GM21723 (cell line): ENCODE data around the gene FOXL3.
"Not testable (repeated sequence)": the region's sequence is repeated elsewhere in the genome, so short reads cannot be mapped to it uniquely, and the experiment has no call there.

ENCODE experiments used
- ATAC-seq: cut with Tn5 transposase; IDR thresholded peaks from one replicate; pipeline ENCODE4 v1.9.1; 2021; ENCODE audit warnings: mild to moderate bottlenecking, moderate library complexity; ENCODE audit not compliant: unreplicated experiment

FOXL3 gene

DNA sequence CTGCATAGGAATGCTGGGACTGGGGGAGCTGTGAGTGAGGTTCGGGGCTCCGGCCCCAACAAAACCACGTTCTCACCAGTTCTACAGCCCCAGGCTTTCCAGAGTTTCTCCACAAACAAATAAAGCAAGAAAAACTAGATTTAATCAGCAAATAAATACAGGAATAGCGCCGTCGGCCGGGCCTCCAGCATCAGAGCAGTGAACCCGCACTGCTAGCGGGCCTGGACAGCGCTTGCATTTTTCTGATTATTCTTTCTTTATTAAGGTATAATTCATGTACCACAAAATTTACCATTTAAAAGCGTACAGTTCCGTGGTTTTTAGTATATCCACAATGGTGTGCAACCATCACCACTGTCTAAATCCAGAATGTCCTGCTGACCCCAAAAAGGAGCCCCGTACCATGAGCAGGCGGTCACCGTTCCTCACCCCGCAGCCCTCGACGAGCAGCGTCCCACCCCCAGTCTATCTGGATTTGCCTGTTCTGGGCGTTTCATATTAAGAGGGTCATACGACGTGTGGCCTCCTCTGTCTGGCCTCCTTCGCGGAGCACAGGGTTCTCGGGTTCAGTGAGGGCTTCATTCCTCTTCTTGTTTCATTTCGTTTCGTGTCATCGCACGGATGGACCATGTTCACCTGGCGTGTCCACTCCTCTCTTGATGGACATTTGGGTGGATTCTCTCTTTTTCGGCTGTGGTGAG lies 35.5 kb upstream of the FOXL3 start:
- ATAC-seq, result no peak

DNA sequence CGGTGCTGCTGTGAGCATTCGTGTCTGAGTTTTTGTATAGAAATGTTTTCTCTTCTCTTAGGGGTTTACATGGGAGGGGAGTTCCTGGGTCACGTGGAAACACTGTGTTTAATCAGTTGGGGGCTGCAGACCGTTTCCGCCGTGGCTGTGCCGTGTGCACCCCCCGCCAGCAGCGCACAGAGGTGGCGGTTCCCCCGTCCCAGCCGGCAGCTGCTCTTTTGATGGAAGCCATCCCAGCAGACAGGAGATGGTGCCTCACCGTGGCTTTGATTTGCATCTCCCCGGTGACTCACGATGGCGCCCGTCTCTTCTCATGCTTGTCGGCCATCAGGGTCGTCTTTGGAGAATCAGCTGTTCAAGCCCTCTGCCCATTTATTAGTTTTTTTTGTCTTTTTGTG lies 34.9 kb upstream of the FOXL3 start:
- ATAC-seq, result no peak

DNA sequence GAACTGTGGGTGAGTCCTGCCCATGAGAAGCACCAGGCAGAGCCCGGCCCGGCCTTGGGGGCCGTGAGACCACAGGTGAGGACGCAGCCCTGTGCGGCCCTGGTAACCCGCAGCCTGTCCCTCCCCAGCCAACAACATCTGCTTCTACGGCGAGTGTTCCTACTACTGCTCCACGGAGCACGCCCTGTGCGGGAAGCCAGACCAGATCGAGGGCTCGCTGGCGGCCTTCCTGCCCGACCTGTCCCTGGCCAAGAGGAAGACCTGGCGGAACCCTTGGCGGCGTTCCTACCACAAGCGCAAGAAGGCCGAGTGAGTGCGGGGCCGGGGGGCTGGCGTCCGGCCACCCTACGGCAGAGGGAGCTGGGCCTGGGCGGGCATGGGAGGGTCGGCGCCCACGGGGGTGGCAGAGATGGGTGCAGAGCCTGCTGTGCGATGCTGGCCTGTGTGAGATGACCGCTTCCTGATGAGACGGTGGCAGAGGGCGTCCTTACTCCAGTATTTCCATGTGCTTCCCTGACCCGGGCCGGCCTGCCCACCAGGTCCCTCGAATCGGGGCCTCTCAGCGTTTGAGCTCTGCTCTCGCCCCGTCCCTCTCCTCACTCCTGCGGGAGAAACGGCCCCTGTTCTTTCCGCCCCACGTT lies 34.1 kb upstream of the FOXL3 start:
- ATAC-seq, result no peak

DNA sequence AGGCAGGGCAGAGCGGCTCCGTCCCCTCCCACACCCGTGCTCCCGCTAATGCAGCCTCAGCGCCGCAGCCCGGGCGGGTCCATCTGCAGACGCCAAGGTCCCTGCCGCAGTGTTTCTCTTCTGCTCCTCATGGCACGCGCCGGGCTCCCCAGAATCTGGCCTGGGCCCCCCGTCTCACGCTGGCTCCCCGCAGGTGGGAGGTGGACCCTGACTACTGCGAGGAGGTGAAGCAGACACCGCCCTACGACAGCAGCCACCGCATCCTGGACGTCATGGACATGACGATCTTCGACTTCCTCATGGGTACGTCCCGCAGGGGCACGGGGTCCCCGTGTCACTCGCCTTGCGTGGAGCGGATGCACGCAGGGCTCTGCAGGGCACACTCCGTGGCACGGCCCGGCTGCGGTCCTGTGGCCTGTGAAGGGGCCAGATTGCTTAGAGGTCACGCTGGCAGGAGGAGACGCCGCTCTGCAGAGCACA lies 33.5 kb upstream of the FOXL3 start:
- ATAC-seq, result no peak

DNA sequence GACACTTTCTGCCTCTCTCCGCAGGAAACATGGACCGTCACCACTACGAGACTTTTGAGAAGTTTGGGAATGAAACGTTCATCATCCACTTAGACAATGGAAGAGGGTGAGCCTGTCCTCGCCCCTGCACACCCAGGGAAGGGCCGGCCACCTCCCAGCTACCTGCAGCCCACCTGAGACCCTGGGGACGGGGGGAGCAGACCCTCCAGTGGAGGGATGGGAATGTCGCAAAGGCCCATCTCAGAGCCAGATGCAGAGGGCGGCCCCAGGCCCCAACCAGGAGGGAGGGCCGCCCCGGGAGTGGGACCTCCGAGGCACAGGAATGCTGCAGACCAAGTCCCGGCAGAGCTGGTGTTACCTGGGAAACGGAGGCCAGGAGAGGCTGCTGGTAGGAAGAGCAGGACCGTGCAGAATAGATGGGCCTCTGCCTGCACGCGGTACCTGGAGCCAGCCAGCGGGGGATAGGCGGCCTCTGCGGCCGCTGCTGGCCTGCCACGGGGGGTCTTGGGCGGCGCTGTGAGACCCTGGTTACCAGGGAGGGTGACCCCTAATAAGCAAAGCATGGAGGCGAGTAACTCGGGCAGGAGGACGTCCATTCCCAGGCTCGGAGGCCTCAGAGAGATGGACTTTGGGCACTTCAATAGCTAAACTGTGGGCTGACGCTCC lies 32.9 kb upstream of the FOXL3 start:
- no peak for ATAC-seq

DNA sequence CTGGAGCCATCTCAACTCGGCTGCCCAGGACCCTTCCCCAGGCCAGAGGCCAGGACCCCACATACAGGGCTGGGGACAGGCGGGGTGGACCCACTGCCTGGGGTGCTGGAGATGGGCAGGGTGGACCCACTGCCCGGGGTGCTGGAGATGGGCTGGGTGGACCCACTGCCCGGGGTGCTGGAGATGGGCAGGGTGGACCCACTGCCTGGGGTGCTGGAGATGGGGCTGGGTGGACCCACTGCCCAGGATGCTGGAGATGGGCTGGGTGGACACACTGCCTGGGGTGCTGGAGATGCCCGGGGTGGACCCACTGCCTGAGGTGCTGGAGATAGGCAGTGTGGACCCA lies 32.4 kb upstream of the FOXL3 start:
- ATAC-seq, result no peak

DNA sequence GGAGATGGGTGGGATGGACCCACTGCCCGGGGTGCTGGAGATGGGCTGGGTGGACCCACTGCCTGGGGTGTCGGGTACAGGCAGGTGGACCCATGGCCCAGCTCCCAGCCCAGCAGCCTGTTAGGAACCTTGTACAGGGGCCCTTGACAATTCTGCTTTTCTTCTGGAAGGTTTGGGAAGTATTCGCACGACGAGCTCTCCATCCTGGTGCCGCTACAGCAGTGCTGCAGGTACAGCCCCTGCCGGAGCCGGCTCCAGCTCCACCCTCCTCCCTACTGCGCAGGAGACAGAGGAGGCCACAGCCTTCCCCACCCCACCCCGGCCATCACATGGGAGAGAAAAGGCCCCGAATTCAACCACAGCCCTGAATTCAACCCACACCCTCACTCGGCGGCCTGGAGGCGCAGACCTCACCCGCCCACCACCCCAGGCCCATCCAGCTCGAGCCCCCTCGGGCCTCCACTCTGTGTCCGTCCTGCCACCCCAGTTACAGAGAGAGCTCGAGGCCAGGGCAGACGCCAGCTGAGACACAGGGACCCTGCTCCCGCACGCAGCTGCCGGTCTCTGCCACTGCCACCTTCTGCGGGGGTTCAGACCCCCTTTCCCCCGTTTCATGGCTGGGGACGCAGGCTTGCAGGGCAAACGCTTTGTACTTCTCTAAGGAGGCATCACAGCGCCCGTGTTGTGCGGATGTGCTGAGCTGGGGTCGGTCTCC lies 31.3 kb upstream of the FOXL3 start:
- ATAC-seq, result no peak

DNA sequence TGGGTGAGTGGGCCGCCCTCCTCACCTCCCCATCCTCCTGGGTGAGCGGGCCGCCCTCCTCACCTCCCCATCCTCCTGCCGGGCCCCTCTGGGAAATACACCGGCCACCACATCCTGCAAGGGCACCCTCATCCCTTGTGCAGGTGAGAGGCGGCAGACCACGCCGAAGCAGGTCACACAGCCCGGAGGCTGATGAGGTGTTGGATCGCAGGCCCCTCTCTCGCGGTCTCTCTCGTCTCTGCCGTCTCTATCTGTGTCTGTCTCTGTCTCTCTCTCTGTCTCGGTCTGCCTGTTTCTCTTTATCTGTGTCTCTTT lies 30.8 kb upstream of the FOXL3 start:
- ATAC-seq, result no peak

DNA sequence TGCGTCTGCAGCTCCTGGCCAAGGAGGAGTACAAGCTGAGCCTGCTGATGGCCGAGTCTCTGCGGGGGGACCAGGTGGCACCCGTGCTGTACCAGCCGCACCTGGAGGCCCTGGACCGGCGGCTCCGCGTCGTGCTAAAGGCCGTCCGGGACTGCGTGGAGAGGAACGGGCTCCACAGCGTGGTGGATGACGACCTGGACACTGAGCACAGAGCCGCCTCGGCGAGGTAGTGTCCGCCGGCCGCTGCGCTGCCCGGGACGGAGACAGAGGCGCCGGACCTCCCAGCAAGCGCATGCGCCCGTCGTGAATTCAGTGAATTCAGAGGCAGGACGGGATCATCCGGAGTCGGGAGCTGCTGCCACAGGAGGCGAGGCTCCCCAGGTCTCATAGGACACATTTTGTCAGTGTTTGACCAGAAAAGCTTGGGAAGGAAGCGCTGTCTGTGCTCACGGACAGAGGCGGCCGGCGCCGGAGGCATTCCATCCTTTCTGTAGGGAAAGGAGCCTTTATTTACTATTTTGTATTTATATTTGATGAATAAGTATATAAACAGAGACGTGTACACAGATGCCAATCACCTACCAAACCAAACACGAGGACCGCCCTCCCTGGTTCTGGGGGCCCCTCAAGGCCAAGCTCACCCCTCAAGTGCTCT lies 30.1 kb upstream of the FOXL3 start:
- no peak for ATAC-seq

DNA sequence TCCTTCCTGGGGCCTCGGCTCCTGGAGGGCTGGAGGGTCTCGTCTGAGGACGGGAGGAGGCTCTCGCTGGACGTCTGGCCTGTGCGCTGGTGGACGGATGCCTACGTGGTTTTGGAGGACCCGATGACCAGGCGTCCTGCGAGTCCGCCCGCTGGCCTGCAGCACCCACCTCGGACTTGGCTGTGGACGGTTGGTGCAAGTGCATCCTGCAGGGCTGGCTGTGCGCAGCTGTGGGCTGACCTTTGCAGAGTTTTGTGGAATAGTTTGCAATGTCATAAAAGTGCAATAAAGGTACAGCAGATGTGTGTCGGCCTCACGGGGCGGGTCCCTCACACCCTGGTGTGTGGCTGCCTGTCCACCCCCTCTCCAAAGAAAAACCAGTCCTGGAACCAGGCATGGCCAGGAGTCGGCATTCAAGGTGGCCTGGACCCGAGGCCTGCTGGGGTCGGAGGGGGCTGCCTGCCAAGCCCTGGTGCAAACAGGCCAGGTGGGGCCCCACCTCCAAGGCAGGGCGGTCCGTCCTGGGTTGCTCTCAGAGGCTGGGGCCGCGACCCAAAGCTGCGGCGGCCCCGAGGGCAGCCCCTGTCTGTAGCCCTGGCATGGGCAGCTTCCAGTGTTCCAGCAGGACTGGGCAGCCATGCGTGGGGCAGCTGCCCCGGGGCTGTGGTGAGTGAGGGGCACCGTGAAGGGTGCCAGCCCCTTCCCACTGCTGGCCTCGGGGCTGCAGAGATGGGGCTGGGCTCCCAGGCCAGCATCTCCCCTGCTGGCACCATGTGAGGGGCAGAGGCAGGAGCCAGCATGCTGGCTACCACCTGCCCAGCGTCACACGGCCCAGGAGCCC lies 29.3 kb upstream of the FOXL3 start:
- ATAC-seq, result no peak

DNA sequence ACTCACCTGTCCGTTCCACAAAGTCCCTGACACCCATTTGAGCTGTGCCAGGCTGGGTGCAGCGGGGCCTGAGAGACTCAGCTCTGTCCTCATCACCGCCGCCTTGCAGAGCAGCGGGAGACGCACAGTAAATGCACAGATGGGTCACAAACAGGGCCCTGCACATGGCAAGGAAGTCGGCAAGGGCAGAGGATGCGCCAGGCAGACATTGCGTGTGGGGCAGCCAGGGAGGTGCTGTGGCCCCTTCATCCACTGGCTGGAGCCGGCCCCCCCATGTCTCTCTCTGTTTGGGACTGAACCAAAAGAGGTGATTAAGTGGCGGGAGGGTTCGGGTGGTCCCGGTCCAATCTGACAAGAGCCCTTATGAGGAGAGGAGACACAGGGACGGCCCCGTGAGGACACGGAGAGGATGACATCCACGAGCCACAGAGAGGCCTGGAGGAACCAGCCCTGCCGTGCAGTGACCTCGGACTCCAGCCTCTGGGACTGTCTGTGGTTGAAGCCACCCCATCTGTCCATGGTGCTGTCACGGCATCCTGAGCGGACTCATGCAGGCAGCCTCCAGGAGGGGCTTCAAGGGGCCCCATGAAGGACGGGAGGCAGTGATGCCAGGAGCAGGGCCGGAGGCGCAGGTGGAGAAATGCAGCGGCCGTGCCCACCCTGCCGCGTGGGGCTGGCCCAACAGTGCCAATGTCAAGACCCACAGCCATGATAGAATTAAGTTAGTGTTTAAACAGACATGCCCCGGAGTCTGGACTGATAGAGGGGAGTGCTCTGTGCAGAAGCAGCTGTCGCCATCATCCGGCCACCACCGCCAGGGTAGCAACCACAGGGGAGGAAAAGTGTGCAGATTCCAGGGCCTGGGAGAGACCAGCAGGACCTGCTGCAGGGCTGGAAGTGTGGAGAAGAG lies 28.4 kb upstream of the FOXL3 start:
- ATAC-seq, result no peak

DNA sequence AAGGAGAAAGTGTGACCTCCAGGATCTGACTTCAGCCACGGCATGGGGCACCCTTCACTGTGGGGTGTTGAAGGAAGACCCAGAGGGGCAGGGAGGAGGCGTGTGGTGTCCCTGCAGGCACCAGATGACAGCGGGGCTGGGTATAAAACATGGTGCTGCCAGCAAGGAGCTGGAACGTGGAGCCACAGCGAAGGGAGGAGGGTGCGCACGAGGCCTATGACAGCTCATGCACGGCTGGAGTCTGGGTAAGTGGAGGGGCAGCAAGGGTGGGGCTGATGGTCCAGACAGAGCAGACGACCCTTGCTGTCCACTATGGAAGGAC lies 27.8 kb upstream of the FOXL3 start:
- no peak for ATAC-seq

DNA sequence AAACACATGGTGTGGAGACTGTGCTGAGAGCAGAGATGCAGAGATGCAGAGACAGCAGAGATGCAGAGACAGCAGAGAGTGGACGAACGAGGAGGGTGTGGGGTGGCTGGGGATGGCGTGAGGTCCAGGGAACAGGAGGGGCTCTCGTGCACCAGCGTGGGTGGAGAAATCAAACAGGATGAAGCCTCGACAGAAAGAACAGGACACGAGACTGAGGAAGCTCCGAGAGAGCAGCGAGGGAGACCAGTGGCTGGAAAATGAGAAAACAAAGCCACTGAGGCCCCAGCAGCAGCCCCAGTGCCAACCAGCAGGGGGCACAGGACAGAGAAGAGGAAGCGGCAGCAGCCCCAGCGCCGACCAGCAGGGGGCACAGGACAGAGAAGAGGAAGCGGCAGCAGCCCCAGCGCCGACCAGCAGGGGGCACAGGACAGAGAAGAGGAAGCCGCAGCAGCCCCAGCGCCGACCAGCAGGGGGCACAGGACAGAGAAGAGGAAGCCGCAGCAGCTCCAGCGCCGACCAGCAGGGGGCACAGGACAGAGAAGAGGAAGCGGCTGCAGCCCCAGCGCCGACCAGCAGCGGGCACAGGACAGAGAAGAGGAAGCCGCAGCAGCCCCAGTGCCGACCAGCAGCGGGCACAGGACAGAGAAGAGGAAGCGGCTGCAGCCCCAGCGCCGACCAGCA lies 27.2 kb upstream of the FOXL3 start:
- ATAC-seq, result not testable (repeated sequence)

DNA sequence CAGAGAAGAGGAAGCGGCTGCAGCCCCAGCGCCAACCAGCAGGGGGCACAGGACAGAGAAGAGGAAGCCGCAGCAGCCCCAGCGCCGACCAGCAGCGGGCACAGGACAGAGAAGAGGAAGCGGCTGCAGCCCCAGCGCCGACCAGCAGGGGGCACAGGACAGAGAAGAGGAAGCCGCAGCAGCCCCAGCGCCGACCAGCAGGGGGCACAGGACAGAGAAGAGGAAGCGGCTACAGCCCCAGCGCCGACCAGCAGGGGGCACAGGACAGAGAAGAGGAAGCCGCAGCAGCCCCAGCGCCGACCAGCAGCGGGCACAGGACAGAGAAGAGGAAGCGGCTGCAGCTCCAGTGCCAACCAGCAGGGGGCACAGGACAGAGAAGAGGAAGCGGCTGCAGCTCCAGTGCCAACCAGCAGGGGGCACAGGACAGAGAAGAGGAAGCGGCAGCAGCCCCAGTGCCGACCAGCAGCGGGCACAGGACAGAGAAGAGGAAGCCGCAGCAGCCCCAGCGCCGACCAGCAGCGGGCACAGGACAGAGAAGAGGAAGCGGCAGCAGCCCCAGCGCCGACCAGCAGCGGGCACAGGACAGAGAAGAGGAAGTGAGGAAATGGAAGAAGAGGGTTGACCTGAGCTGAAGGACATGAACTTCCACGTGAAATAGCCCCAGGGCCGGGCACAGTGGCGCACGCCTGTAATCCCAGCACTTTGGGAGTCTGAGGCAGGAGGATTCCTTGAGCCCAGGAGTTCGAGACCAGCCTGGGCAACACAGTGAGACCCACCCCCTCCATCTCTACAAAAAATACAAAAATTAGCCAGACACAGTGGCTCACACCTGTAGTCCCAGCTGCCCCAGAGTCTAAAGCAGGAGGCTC lies 26.3 kb upstream of the FOXL3 start:
- ATAC-seq, result not testable (repeated sequence)

DNA sequence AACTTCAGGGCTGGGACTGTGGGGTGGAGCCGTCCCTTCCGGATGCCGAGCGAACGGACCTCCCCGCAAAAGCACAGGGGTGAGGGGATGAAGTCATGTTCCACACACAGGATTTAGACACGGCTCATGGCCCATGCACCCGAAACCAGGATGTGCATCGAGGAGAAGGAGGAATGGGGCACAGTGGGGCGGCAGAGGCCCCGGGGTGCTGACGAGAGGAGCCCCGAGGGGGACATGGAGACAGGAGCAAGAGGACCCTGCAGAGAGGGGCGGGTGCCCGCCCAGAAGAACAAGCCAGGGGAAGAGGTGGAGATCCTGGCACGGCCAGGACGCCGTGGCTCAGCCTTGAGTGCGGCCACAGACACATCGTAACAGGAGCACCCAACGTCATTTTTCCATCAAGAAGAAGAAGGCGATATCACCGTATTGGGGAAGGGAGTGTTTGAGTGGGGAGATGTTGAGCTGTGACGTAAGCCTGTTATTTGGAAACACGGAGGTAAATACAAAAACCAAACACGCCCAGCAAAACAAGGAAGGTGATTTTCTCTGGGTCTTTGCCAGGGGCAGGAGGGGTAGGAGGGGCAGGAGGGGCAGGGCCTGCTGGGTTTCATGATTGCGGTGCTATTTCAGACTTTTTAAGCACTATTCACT lies 25.3 kb upstream of the FOXL3 start:
- no peak for ATAC-seq

DNA sequence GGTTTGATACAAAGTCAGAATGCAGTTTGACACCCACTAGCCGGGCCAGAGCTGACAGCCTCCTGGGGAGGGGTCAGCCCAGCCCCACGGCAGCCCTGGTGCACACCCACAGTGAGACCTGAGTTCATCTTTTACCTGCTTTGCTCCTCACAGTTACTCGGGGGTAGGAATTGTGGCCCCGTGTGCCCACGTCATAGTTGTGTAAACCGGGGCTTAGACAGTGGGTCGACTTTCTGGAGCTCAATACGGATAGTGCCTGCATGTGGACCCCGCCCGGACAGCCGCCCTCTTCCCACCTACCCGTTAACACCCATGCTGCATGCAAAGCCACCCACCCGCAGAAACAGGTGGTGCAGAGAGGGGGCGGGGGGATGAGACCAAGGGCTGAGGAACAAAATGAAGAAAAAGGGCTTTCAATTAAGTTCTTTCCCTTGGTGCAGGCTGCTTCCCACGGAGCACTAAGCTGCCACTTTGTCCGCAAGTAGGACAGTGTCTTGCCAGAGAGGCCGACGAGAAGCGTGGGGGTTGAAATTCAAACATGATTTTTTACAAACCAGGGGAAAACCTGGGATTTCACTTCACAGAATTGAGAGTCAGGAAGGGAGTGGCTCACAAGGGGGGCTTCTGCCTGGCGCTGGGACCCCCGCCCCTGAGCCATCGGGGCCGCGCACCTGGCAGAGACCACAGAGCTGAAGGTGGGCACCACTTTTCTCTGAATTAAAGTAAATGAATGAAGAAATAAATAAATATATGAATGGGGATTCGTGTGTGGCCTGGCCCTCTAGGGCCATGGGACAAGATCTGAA lies 24.6 kb upstream of the FOXL3 start:
- no peak for ATAC-seq
